Measurements from ENCODE around the gene GSE1. TPM values are rescaled to one million over a fixed set of nuclear protein-coding genes. Genes with fewer than 3 reads are reported as not detected.

GSE1 gene
- total RNA-seq, 1 donor from 2014 or later = 30.5 TPM

DNA sequence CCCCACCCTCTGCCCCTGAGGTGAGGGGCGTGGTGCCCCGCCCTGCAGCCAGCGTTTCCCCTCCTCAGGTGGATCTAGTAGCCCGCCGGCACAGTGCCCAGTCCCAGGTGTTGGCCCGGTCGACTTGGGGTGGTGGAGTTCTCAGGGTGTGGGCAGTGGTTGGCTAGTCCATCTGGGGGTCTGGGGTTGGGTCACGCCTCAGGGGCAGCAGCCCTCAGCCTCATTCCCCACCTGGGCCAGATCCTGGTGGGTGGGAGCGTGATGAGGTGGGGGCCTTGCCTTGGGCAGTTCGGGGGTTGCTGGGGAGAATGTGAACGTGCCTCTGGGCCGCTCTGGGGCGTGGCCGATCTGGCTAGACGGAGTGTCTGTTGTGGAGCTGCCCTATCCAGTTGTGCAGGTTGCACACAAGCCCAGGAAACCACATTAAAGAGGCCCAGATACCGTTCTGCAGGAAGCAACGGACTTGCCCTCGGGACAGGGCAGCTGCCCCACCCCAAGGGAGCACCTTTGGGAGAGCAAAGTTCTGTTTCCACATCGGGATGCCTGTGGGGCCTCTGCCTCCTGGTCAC is 32.0 kb downstream of the GSE1 start:
- DNase-seq (ENCODE audit: extremely low read depth, low read depth, low spot score) = no peak

GRCh38 chr16:85646358-85646907 is 33.3 kb downstream of the GSE1 start:
- DNase-seq (ENCODE audit: extremely low read depth, low read depth, low spot score) = no peak

- no peak for DNase-seq (ENCODE audit: extremely low read depth, low read depth, low spot score)
Measured at GRCh38 chr16:85646976-85647375, 33.9 kb downstream of the GSE1 start.

DNA sequence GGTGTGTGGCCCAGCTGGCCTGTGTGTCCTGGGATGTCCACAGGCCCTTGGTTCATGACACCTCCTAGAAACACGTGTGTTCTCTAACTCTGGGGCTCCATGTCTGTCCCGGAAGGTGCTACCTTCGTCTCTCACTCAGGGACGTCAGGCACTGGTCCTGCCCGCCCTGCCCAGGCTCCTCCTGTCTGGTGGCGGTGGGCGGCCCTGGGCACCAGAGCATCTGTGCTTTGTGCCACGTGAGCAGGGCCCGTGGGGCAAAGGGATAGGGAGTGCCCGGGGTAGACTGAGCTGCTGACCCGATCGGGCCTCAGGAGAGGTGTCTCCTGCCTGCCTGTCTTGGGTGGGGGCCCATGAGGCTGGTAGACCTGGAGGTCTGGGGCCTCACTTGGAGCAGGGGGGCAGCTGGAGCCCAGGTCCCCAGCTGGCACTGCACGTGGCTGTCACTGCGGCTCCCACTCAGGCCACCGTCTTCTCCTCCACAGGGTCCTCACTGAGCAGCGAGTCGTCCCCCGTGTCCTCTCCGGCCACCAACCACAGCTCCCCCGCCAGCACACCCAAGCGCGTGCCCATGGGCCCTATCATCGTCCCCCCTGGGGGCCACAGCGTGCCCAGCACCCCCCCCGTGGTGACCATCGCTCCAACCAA is 35.1 kb downstream of the GSE1 start:
- no peak for DNase-seq (ENCODE audit: extremely low read depth, low read depth, low spot score)

DNA sequence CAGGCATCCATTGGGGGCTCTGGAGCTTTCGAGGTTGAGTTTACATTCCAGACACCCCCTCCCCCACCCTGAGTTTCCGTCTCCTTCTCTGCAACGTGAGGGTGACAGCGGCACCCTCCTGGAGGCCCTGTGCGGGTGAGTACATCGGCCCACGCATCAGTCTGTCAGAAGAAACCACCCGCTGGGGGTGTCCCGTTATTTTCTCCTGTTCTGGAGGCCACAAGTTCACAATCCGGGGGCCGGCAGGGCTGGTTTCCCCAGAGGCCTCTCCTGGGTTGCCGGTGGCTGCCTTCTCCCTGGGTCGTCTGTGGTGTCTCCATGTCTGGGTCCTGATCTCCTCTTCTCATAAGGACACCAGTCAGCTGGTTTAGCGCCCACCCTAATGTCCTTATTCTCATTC is 35.7 kb downstream of the GSE1 start:
- no peak for DNase-seq (ENCODE audit: extremely low read depth, low read depth, low spot score)

GRCh38 chr16:85649411-85650134 is 36.5 kb downstream of the GSE1 start:
- DNase-seq (ENCODE audit: extremely low read depth, low read depth, low spot score) = no peak

DNA sequence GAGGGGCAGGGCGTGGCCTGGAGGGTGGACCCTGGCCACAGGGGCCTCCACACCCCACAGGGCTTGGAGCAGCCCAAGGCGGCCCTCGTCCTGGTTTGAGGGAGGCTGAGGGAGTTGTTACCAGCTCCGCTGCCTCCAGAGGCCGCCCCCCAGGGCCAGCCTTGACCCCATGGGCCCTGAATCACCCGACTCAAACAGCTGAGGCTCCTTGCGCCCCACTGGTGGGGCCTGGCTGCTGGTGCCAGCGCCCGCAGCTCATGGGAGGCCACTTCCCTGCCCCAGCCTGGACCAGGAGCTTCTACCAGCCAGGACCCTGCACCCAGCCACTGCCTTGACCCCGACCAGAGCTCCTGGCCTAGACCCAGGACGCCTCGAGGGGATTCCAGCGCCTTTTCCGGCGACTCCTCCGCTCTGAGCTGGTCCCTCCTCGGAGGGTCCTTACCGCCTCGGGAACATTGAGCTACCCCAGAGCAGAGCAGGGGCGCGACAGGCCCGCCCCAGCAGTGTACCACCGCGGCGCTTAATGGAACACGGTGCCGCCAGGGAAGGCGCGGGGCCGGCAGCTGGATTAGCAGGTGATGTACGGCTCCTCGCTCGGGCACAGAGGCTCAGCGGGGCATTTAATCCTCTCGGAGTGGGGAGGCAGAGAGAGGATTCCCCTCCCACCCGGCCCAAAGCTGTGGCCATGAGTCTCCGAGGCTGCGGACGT is 37.2 kb downstream of the GSE1 start:
- no peak for DNase-seq (ENCODE audit: extremely low read depth, low read depth, low spot score)

DNA sequence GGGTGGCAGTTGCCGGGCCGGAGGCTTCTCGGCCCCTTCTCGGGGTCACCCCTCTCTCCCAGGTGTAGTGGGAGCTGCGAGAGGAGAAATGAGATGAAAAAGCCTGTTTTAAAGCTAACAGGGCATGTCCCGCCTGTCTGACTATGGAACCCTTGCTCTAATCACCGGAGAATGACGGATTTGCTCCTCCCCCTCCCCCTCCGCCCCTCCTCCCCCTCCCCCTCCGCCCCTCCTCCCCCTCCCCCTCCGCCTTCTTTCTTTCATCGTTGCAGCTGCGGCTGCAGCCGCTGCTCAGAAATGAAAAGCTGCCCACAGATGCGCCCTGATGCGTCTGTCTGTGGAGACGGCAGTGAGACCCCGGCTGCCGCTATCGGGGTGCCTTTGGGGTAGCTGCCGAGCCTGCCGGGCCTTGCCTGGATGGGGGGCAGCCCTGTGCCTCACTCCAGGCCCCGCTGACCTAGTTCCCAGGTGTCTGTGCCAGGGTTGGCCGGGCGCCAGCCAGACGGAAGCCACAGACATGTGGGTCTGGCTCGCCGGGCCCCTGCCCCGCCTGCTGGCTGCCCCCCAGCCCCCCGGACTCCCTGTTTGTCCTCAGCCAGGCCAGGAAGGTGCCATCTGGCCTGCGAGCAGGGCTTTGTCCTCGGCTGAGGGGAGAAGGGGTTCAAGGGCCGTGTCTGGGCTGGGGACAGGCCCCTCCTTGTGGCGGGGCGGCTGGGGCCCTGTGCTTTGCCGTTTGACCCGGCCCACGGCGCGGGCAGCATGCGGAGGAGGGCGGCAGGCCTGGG is 37.9 kb downstream of the GSE1 start:
- no peak for DNase-seq (ENCODE audit: extremely low read depth, low read depth, low spot score)

DNA sequence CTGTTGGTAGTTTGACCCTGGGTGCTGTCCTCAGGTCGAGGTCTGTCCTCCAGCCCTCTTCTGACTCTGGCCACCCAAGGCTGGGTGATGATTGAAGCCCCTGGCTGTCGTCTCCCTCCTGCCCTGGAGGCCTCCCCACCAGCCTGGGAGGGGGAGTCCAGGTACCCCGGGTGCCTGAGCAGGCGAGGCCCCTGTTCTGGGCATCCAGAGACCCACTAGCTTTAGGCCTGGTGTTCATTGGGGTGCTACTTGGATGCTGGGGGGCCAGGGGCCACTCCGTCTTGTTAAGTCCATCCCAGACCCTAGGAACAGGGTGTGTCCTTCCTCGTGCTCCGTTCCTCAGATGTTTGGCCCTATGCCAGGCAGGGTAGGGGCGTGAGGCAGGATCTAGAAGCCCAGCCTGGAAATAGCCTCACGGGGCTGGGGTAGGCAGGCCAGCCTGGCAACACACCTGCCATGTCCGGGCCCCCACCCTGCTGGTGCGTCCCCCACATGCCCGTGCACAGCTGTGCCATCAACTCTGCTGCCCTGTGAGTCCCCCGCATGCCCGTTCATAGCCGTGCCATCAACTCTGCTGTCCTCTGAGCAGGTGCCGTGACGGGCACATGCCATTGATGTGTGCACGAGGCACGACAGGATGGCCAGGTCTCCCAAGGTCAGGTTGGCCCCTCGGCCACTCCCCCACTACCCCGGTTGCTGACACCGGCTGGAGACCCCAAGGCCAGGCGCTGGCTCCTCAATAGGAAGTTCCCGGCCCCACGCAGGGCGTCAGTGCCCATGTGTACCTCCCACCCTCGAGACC is 38.7 kb downstream of the GSE1 start:
- no peak for DNase-seq (ENCODE audit: extremely low read depth, low read depth, low spot score)

GRCh38 chr16:85652431-85653221 is 39.5 kb downstream of the GSE1 start:
- DNase-seq (ENCODE audit: extremely low read depth, low read depth, low spot score) = no peak

GRCh38 chr16:85653290-85653891 is 40.3 kb downstream of the GSE1 start:
- no peak for DNase-seq (ENCODE audit: extremely low read depth, low read depth, low spot score)

DNA sequence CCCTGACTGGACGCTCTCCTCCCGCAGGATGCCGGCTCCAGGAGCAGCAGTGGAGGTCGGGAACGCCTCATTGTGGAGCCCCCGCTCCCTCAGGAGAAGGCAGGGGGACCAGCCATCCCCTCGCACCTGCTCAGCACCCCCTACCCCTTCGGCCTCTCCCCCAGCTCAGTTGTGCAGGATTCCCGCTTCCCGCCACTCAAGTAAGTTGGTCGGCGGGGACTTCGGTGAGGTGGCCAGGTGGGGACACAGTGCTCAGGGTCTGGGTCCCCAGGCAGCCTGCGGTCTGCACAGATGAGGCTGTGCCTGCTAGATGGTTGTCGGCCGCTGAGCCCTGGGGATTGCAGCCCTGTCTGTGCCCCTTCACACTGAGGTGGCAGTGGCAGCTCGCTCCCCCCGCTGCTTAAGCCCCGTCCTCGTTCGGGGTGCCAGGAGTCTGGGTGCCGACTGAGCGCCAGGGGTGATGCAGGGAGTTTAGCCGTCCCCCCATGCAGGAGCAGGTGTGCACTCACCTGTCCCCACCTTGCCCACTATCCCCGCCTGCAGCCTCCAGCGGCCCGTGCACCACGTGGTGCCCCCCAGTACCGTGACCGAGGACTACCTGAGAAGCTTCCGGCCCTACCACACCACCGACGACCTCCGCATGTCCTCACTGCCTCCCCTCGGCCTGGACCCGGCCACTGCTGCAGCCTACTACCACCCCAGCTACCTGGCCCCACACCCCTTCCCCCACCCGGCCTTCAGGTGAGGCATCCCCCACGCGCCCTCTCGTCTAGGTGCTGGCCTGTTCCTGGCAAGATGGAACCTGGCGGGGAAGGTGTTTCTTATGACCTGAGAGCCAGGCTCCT is 41.4 kb downstream of the GSE1 start:
- no peak for DNase-seq (ENCODE audit: extremely low read depth, low read depth, low spot score)

DNA sequence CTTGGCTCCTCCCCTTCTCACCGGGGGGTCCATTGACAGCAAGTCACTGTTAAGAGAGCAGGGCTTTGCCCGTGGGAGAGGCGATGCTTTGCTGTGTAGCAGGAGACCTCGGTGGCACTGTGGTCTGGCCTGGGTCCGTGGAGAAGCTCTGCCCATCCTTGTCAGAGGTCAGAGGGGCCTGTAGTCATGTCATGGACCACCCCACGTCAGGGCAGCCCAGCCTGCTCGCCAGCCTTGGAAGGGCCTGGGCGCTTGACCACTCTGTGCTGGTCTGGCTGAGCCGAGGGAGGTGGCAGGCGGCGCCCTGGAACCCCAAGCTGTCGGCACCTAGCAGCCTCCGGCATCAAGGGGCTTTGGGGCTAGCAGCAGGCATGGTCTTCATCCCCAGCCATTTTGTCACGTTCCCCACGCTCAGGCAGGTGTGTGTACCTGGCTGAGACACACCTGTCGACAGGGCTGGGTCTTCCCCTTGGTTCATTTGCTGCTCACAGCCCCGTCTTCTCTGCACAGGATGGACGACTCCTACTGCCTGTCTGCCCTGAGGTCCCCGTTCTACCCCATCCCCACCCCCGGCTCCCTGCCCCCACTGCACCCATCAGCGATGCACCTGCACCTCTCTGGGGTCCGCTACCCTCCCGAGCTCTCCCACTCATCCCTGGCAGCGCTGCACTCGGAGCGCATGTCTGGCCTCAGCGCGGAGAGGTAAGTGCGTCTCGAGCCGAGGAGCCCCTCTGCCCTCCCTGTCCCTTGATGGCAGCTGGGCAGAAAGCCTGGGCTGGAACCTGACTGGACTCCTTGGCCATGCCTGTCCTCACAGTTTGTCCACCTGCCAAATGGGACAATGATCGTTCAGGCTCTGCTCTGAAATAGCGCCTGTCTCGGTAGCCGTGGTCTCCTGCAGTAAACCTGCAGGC is 42.4 kb downstream of the GSE1 start:
- no peak for DNase-seq (ENCODE audit: extremely low read depth, low read depth, low spot score)

DNA sequence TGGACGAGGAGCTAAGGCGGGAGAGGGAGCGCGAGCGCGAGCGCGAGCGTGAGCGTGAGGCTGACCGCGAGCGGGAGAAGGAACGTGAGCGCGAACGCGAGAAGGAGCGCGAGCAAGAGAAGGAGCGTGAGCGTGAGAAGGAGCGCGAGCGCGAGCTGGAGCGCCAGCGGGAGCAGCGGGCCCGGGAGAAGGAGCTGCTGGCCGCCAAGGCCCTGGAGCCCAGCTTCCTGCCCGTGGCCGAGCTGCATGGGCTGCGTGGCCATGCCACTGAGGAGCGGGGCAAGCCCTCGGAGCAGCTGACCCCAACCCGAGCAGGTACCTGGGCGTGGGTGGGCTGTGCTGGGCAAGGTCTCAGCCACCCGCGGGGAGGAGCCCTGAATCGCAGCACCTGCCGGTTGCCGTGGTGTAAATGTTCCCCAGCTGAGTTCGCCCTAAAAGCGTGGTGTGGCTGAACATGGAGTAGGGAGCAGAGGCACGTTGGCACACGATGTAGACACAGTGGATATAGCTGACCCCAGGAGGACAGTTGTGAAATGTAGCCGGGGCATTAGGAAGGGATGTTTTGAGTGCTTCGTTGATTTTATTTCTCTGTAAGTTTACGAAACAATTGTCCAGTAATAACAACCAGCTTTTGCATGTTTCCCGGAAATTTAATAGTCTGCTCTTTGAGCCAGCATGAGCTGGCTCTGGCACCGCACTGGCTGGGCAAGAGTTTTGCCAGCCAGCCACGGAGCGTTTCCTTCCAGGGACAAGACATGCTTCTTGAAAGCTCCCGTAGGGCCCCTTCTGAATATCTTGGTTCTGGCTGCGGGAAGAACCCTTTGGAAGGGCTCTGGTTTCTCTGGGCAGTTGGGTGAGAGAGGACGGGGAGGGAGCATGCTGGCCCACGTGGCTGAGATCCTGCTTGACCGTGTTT is 43.5 kb downstream of the GSE1 start:
- DNase-seq (ENCODE audit: extremely low read depth, low read depth, low spot score) = no peak

GRCh38 chr16:85657267-85657650 is 44.1 kb downstream of the GSE1 start:
- DNase-seq (ENCODE audit: extremely low read depth, low read depth, low spot score) = no peak

DNA sequence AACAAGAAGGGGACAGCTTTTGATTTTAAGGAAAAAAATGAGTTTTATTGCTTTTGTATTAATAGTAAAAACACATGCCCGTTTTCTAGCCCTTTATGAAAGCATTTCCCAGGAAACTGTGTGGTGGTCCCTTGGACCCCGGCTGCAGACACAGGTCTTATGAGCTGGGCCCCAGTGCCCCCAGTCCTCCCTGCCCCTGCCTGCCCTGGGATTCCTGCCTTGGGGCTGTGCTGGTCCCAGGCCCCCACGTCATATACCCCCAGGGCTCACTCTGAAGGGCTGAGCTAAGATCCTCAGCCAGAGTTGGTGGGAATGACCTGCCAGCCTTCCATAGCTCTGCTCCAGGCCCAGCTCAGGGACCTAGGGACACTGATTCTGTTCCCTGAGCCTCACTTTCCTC is 44.9 kb downstream of the GSE1 start:
- no peak for DNase-seq (ENCODE audit: extremely low read depth, low read depth, low spot score)

Data from glomerular endothelial cell (primary cell).